Ascending aorta (tissue), 2 donors: ENCODE results near the gene ZNF385A. TPM values are rescaled to one million over a fixed set of nuclear protein-coding genes. Genes with fewer than 3 reads are reported as not detected.

ENCODE experiments used
- DNase-seq, 2 donors: peaks; one replicate each; pipeline ENCODE4 v3.0.0-alpha.2; 2019; ENCODE audit warnings: low spot score in 2 of 2
- H3K27ac ChIP-seq, 2 donors: fragments of 200-600 bp; sonication (generic); one replicate each; pipeline ENCODE4 v1.5.1; 2016 to 2017; ENCODE audit warnings: mild to moderate bottlenecking in 1 of 2
- H3K27me3 ChIP-seq: fragments of 200-600 bp; sonication (generic); one replicate; pipeline ENCODE4 v1.5.1; 2017
- H3K36me3 ChIP-seq, 2 donors: fragments of 200-600 bp; sonication (generic); one replicate each; pipeline ENCODE4 v1.5.1; 2016
- H3K4me1 ChIP-seq, 2 donors: fragments of 200-600 bp; sonication (generic); one replicate each; pipeline ENCODE4 v1.5.1; 2016 to 2017; ENCODE audit warnings: mild to moderate bottlenecking in 1 of 2
- H3K4me3 ChIP-seq, 2 donors: fragments of 200-600 bp; sonication (generic); one replicate each; pipeline ENCODE4 v1.5.1; 2016 to 2017; ENCODE audit warnings: mild to moderate bottlenecking in 1 of 2
- H3K9me3 ChIP-seq, 2 donors: fragments of 200-600 bp; sonication (generic); one replicate each; pipeline ENCODE4 v1.5.1; 2016
- intact Hi-C: fragments of 100-400 bp; cut with DNase I; formaldehyde crosslinking; loops from one replicate; pipeline ENCODE4 v1.15.1; 2023
- total RNA-seq: library from RNA; depleted of rRNA; stranded (reverse); fragments of >200 nt; gene quantifications from one replicate; pipeline ENCODE4 v1.1.0, GENCODE V29; 2016
- TF ChIP-seq, protein P1 (sequence below), 3 experiments: fragments of 200-600 bp in 2 of 3; fragments of 450-650 bp in 1 of 3; sonication (generic) in 2 of 3; IDR thresholded peaks; one replicate each; pipeline ENCODE4 v1.5.1; 2016 to 2019; ENCODE audit warnings: antibody characterized with exemption in 3 of 3, mild to moderate bottlenecking in 1 of 3, moderate library complexity in 1 of 3

Gene ZNF385A
- total RNA-seq, 1 donor from 2014 or later, result 53.2 TPM

DNA sequence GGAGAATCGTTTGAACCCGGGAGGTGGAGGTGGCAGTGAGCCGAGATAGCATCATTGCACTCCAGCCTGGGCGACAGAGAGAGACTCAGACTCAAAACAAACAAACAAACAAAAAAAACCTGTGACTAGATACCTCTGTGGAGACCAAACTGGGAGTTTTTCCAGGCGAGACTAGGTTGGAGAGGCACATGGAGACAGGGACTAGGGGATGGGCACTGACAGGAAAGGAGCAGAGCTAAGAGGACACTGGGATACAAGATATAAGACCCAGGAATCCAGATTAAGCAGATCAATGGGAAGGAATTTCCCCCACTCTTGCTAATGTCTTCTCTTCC lies 39.2 kb upstream of the ZNF385A start:
- H3K4me1 ChIP-seq, result peaks cover 14 to 65% of the 10 kb centered on the region in 2 donors
- no peak overlapping the region for H3K4me3 ChIP-seq
- DNase-seq, result peak in 1 of 2 donors; percentile 28
- H3K27ac ChIP-seq, result peak overlapping the region; percentile 97
- H3K27me3 ChIP-seq, result no peaks in the 10 kb centered on the region
- no peaks in the 10 kb centered on the region for H3K9me3 ChIP-seq
- no peaks in the 10 kb centered on the region for H3K36me3 ChIP-seq
- intact Hi-C loops, result loop anchor here (10.0 kb wide), 1 partner anchor 1301 kb away; the partner anchor contains the start of genes CD63 and RDH5
- TF ChIP-seq, protein P1, sequence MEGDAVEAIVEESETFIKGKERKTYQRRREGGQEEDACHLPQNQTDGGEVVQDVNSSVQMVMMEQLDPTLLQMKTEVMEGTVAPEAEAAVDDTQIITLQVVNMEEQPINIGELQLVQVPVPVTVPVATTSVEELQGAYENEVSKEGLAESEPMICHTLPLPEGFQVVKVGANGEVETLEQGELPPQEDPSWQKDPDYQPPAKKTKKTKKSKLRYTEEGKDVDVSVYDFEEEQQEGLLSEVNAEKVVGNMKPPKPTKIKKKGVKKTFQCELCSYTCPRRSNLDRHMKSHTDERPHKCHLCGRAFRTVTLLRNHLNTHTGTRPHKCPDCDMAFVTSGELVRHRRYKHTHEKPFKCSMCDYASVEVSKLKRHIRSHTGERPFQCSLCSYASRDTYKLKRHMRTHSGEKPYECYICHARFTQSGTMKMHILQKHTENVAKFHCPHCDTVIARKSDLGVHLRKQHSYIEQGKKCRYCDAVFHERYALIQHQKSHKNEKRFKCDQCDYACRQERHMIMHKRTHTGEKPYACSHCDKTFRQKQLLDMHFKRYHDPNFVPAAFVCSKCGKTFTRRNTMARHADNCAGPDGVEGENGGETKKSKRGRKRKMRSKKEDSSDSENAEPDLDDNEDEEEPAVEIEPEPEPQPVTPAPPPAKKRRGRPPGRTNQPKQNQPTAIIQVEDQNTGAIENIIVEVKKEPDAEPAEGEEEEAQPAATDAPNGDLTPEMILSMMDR (IDR thresholded peaks at IDR 0.05), result no peak

DNA sequence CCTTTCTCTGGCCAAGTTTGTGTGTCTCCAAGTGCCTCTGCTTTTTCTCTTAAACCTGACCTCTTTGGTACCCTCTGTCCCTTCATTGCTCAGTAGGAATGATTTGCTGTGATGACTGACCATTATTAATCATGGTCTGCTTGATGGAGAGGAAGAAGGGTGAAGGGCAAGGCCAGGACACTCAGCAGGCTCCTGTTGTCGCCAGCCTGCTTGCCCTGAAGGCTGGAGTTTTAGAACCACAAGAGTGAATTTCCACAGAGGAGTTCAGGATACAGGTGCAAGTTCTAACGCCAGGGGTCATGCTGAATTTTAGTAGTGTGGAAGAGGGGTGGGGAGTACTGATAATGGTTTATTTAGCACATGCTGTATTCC lies 37.3 kb upstream of the ZNF385A start:
- Histone ChIP-seq H3K4me3 (no peak overlapping the region), H3K27ac (peak overlapping the region; percentile 97), H3K36me3 (peaks cover 0 to 8% of the 10 kb centered on the region in 2 donors), H3K9me3 (no peaks in the 10 kb centered on the region), H3K27me3 (no peaks in the 10 kb centered on the region), H3K4me1 (peaks cover 0 to 47% of the 10 kb centered on the region in 2 donors)
- intact Hi-C loops, result loop anchor here (10.0 kb wide), 1 partner anchor 1303 kb away; the partner anchor contains the start of genes CD63 and RDH5
- TF ChIP-seq, protein P1 (IDR thresholded peaks at IDR 0.05), result no peak
- peak in 1 of 2 donors; percentile 62 for DNase-seq

DNA sequence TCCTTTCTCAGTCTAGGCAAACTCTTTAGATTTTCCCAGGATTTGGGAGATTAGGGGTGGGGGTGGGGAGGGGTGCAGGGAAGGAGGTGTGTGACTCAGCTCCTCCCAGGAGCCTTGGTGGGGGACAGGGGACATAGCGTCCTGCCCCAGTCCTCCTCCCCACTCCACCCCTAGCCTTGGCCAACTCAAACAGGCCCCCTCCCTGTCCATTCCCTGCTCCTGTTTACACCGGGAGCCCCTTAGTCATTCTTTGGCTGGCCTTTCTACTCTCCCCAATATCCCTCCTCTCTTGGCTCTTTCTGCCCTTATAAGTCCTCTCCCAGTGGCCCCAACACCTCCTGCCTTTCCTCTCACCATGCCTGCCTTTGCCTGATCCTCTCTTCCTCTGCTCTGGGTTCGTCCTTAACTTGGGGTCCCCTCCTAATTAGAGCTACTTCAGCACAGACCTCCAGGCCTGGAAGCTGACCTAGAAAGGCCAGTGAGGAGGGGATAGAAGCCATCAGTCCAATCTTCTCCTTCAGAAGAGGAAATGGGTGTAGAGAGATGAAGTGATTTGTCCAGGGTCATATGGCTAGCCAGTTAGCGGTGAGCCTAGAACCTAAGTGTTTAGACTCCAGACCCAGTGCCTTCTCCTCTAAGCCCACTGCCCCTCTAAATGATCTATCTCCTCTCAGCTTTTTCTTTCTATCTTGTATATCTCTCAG lies 36.8 kb upstream of the ZNF385A start:
- DNase-seq, result peak; percentile 65 to 96
- Histone ChIP-seq H3K36me3 (peaks cover 0 to 13% of the 10 kb centered on the region in 2 donors), H3K9me3 (no peaks in the 10 kb centered on the region), H3K27me3 (no peaks in the 10 kb centered on the region), H3K27ac (peak overlapping the region; percentile 97), H3K4me3 (peak overlapping the region in 1 of 2 donors; percentile 98), H3K4me1 (peaks cover 0 to 42% of the 10 kb centered on the region in 2 donors)
- TF ChIP-seq, protein P1 (IDR thresholded peaks at IDR 0.05), result no peak
- intact Hi-C loops, result loop anchor here (10.0 kb wide), 1 partner anchor 1303 kb away; the partner anchor contains the start of genes CD63 and RDH5

DNA sequence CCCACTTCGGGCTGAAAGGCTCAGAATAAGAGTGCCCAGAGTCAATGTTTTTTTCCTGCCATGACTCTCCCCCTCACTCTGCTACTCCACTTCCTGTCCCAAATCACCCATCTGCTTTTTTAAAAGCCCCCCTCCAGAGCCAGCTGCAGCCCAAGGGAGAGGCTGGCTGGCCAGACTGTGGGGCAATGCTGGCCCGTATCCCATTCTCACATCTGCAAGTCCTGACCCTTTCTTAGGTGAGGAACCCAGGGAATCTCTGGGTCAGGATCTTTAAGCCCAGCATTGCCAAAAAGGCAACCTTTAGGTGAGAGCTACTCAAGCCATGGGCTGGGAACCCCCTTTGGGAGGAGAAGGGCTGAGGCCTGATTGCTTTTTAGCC lies 36.2 kb upstream of the ZNF385A start:
- no peaks in the 10 kb centered on the region for H3K27me3 ChIP-seq
- DNase-seq, result peak in 1 of 2 donors; percentile 84
- H3K9me3 ChIP-seq, result no peaks in the 10 kb centered on the region
- peaks cover 0 to 18% of the 10 kb centered on the region in 2 donors for H3K36me3 ChIP-seq
- H3K4me1 ChIP-seq, result peaks cover 0 to 40% of the 10 kb centered on the region in 2 donors
- TF ChIP-seq, protein P1 (IDR thresholded peaks at IDR 0.05), result no peak
- peak overlapping the region; percentile 97 for H3K27ac ChIP-seq
- intact Hi-C loops, result loop anchor here (1.0 to 10.0 kb wide), 2 partner anchors 8 to 1304 kb away; partner anchors contain the start of genes CD63 and RDH5
- H3K4me3 ChIP-seq, result peak overlapping the region; percentile 70 to 98

DNA sequence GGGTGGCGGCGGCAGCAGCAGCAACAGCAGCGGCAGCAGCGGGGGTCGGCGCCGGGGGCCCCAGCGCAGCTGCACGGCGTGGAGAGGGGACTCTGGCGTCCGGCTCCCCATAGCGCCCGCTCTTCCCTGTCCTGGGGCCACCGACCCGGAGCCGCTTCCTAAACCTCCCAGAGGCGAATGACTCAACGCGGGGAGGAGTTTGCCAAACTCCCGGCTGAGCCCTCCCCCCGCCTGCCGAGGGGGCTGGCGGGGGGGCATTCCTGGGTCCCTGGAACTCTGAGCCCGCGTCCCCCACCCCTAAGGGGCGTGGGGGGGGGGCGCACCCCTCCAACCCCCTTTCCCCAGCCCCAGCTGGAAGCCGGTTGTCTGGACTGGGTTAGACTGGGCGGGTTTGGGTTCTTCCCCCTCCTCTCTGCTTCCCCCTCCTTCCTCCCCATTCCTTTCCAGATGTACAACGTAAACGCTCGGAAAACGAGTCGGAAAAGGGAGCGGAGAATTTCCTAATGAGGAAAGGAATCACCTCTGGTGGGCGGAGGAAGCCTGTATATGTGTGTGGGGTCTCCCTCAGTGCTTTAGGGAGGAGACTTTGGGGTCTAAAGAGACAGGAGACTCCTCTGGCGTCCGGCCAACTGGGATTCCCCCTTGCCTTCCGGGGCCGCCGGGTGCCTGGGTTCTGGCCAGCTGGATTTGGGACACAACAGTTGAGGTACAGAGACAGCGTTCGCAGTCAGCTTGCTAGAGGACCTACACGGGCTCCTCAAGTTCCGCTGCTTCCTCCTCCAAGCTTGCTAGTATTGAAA lies 34.8 kb upstream of the ZNF385A start, which contains the start of gene ITGA5:
Gene ITGA5 (minus strand): TSS at position 179 of the 800 bp plus-strand sequence. CDS start 68 bp downstream, at position 111.
- Histone ChIP-seq H3K27ac (peak within 1 kb of the TSS; percentile 97), H3K4me3 (peak within 1 kb of the TSS; percentile 70 to 98), H3K36me3 (peaks cover 2 to 33% of the 10 kb centered on the region in 2 donors), H3K4me1 (peaks cover 0 to 34% of the 10 kb centered on the region in 2 donors), H3K27me3 (no peaks in the 10 kb centered on the region), H3K9me3 (no peaks in the 10 kb centered on the region)
- TF ChIP-seq, protein P1 (IDR thresholded peaks at IDR 0.05), result no peak
- intact Hi-C loops, result loop anchor here (1.0 kb wide), 1 partner anchor 13 kb away; no protein-coding TSS in a partner anchor
- DNase-seq, result peak in 1 of 2 donors; percentile 93
